Measurements from ENCODE around the gene ADPRHL1.

Gene ADPRHL1

GRCh38 chr13:113404723-113405471 is 48.4 kb downstream of the ADPRHL1 start:
- no peak for DNase-seq (ENCODE audit: low spot score)
- in situ Hi-C loops (cut with MboI; ENCODE audit: low pct_unique_long_range_greater_than_20kb, low sequenced_read_pairs, unreplicated experiment): no loop called here
- TF ChIP-seq CTCF (IDR thresholded peaks at IDR 0.05; ENCODE audit: extremely low read depth, insufficient read depth, missing control alignments): no peak

GRCh38 chr13:113404366-113404722 is 48.9 kb downstream of the ADPRHL1 start:
- in situ Hi-C loops (cut with MboI; ENCODE audit: low pct_unique_long_range_greater_than_20kb, low sequenced_read_pairs, unreplicated experiment): no loop called here
- DNase-seq (ENCODE audit: low spot score): no peak
- no peak for TF ChIP-seq CTCF (IDR thresholded peaks at IDR 0.05; ENCODE audit: extremely low read depth, insufficient read depth, missing control alignments)

GRCh38 chr13:113403255-113404104 is 49.8 kb downstream of the ADPRHL1 start:
- DNase-seq (ENCODE audit: low spot score): no peak
- TF ChIP-seq CTCF (IDR thresholded peaks at IDR 0.05; ENCODE audit: extremely low read depth, insufficient read depth, missing control alignments): no peak
- in situ Hi-C loops (cut with MboI; ENCODE audit: low pct_unique_long_range_greater_than_20kb, low sequenced_read_pairs, unreplicated experiment): no loop called here

- in situ Hi-C loops (cut with MboI; ENCODE audit: low pct_unique_long_range_greater_than_20kb, low sequenced_read_pairs, unreplicated experiment): no loop called here
- TF ChIP-seq CTCF (IDR thresholded peaks at IDR 0.05; ENCODE audit: extremely low read depth, insufficient read depth, missing control alignments): no peak
- DNase-seq (ENCODE audit: low spot score): no peak
These were observed 50.6 kb downstream of the ADPRHL1 start for GRCh38 chr13:113402471-113403254.

GRCh38 chr13:113401452-113402415 is 51.6 kb downstream of the ADPRHL1 start:
- TF ChIP-seq CTCF (IDR thresholded peaks at IDR 0.05; ENCODE audit: extremely low read depth, insufficient read depth, missing control alignments): no peak
- no peak for DNase-seq (ENCODE audit: low spot score)
- in situ Hi-C loops (cut with MboI; ENCODE audit: low pct_unique_long_range_greater_than_20kb, low sequenced_read_pairs, unreplicated experiment): no loop called here

Measured in GM13977 (cell line).